ENCODE measurements around the gene CDHR2. TPM values are rescaled to one million over a fixed set of nuclear protein-coding genes. Genes with fewer than 3 reads are reported as not detected.

CDHR2 gene
- total and polyA plus RNA-seq, 12 donors = 0.03 to 0.22 (median 0.19) TPM; not detected in 9

GRCh38 chr5:176636426-176636825, 87.3 kb downstream of the CDHR2 start:
- H3K36me3 ChIP-seq = no peaks in the 10 kb centered on the region
- DNase-seq = no peak
- H3K4me1 ChIP-seq = peaks cover 0 to 7% (median 0%) of the 10 kb centered on the region in 9 donors
- H3K27ac ChIP-seq = no peak overlapping the region
- no peak for TF ChIP-seq CTCF (IDR thresholded peaks at IDR 0.05)
- H3K9me3 ChIP-seq = no peaks in the 10 kb centered on the region
- H3K4me3 ChIP-seq = no peak overlapping the region
- H3K27me3 ChIP-seq = peaks cover 0 to 47% (median 36%) of the 10 kb centered on the region in 7 donors
- no peak for ATAC-seq
- intact Hi-C loops (cut with DNase I) = loop anchor here in 1 of 10 donors (10.0 kb wide), 1 partner anchor 62 kb away; no protein-coding TSS in a partner anchor
- WGBS, 2 donors = 38 to 46% methylated on average over 9 of the region's 9 CpGs

- TF ChIP-seq CTCF (IDR thresholded peaks at IDR 0.05) = no peak
- no peak for ATAC-seq
- Histone ChIP-seq H3K36me3 (no peaks in the 10 kb centered on the region), H3K27me3 (peaks cover 0 to 36% (median 25%) of the 10 kb centered on the region in 7 donors), H3K4me1 (peaks cover 0 to 7% (median 0%) of the 10 kb centered on the region in 9 donors), H3K9me3 (no peaks in the 10 kb centered on the region), H3K27ac (no peak overlapping the region), H3K4me3 (no peak overlapping the region)
- intact Hi-C loops (cut with DNase I) = loop anchor here in 1 of 10 donors (10.0 kb wide), 1 partner anchor 63 kb away; no protein-coding TSS in a partner anchor
- WGBS, 2 donors = 49 to 54% methylated on average over 4 of the region's 4 CpGs
- no peak for DNase-seq
Observed at GRCh38 chr5:176637556-176637955, 88.4 kb downstream of the CDHR2 start.

- H3K4me1 ChIP-seq = peaks cover 0 to 7% (median 0%) of the 10 kb centered on the region in 9 donors
- no peak overlapping the region for H3K27ac ChIP-seq
- TF ChIP-seq CTCF (IDR thresholded peaks at IDR 0.05) = no peak
- intact Hi-C loops (cut with DNase I) = loop anchor here in 1 of 10 donors (10.0 kb wide), 1 partner anchor 64 kb away; no protein-coding TSS in a partner anchor
- H3K36me3 ChIP-seq = no peaks in the 10 kb centered on the region
- no peak for DNase-seq
- no peaks in the 10 kb centered on the region for H3K9me3 ChIP-seq
- no peak overlapping the region for H3K4me3 ChIP-seq
- ATAC-seq = no peak
- 96 to 97% methylated on average over 3 of the region's 3 CpGs for WGBS, 2 donors
- peaks cover 0 to 27% (median 16%) of the 10 kb centered on the region in 7 donors for H3K27me3 ChIP-seq
Observed at GRCh38 chr5:176638437-176638836, 89.3 kb downstream of the CDHR2 start.

GRCh38 chr5:176639208-176639607, 90.1 kb downstream of the CDHR2 start:
- H3K4me1 ChIP-seq = peaks cover 0 to 7% (median 0%) of the 10 kb centered on the region in 9 donors
- H3K36me3 ChIP-seq = no peaks in the 10 kb centered on the region
- H3K4me3 ChIP-seq = no peak overlapping the region
- intact Hi-C loops (cut with DNase I) = loop anchor here in 1 of 10 donors (10.0 kb wide), 1 partner anchor 64 kb away; no protein-coding TSS in a partner anchor
- no peak overlapping the region for H3K27ac ChIP-seq
- no peak for TF ChIP-seq CTCF (IDR thresholded peaks at IDR 0.05)
- H3K27me3 ChIP-seq = peaks cover 0 to 19% (median 8%) of the 10 kb centered on the region in 7 donors
- 41 to 47% methylated on average over 4 of the region's 4 CpGs for WGBS, 2 donors
- ATAC-seq = no peak
- DNase-seq = no peak
- no peaks in the 10 kb centered on the region for H3K9me3 ChIP-seq
